HG03520 (cell line): ENCODE results near the gene GPATCH2.
"Not testable (repeated sequence)": the region's sequence is repeated elsewhere in the genome, so short reads cannot be mapped to it uniquely, and the experiment has no call there.

Experiments used
- ATAC-seq: cut with Tn5 transposase; IDR thresholded peaks from one replicate; pipeline ENCODE4 v1.9.1; 2021; ENCODE audit warnings: mild to moderate bottlenecking, moderate library complexity; ENCODE audit not compliant: unreplicated experiment

Gene GPATCH2

DNA sequence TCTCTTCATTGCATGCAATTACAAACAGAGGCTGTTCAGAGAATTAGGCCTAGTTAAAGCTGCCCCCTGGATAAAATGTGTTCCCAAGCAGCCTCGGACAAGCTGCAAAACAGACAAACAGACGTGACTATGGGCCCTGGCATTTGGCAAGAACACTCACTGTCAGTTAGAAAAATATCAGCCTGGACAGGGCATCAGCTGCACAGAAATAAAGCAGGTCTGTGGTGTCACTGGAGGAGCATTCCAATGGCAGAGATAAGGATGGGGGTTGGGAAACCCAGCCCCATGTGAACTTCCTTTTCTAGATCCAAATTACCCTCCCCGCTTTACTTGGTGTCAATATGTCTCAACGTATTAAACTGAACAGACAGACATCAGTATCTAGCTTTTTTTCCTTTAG lies 177.1 kb downstream of the GPATCH2 start:
- ATAC-seq: no peak

DNA sequence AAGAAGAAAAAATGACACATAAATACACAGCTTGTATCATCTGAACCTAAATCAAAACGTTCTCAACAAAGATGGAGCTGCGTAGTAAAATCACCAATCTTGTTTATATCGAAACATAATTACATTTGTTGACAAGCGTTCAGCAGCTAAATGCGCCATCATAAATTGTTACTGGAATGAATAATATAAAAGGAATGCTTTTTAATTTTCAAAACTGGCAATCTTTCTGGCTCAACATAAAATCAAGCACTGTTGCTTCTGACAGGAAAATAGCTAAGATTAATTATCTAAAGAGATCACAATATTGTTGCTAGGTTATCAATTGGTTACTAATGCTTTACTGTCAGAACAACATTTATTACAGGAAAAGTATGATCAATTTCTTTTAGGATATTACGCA lies 181.5 kb downstream of the GPATCH2 start:
- ATAC-seq: no peak

DNA sequence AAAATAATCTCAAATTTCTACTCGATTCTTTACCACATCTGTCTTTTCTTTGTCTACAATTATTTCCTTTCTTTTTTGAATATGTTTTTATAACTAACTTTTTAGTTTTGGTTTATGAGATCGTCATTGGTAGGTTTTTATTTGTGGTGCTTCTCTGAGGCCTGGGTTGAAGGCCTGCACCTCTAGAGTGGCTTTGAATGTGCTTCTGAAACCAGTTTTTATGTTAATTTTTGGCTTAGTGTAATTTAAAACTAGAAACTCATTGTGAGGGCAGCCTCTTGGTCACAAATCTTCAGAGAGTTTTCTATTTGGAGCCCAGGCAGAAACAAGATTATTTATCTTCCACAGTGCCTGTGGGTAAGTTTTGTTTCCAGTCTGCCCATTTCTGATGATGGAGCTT lies 187.0 kb downstream of the GPATCH2 start:
- ATAC-seq: no peak

GRCh38 chr1:217437376-217437775 lies 193.5 kb downstream of the GPATCH2 start:
- ATAC-seq: no peak

- no peak for ATAC-seq
Observed at GRCh38 chr1:217435204-217435603, 195.7 kb downstream of the GPATCH2 start.

GRCh38 chr1:217433664-217434063 lies 197.2 kb downstream of the GPATCH2 start:
- no peak for ATAC-seq

GRCh38 chr1:217432339-217432738 lies 198.6 kb downstream of the GPATCH2 start:
- ATAC-seq: no peak

GRCh38 chr1:217431395-217431794 lies 199.5 kb downstream of the GPATCH2 start:
- ATAC-seq: no peak

GRCh38 chr1:217425422-217425821 lies 205.5 kb downstream of the GPATCH2 start:
- no peak for ATAC-seq

- no peak for ATAC-seq
Observed at GRCh38 chr1:217419194-217419551, 211.7 kb downstream of the GPATCH2 start.

- ATAC-seq: no peak
Observed at GRCh38 chr1:217418269-217419193, 212.4 kb downstream of the GPATCH2 start.

DNA sequence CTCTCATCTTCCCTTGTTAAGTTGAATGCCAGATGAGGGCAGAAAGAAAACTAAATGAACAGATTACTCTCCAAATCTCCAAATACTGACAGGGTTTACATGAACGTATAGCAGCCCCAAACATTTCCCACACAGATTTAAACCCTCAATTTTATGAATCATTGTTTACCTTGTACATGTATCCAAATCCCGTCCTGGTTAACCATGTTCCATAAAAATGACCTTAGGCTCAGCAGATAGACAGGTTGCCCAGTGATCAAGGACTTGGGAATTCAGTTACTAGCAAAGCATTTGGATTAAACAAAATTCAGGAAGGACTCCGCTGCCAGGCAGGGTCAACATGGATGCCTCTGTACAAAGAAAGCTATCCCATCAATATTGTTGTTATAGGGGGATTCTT lies 213.5 kb downstream of the GPATCH2 start:
- ATAC-seq: no peak

DNA sequence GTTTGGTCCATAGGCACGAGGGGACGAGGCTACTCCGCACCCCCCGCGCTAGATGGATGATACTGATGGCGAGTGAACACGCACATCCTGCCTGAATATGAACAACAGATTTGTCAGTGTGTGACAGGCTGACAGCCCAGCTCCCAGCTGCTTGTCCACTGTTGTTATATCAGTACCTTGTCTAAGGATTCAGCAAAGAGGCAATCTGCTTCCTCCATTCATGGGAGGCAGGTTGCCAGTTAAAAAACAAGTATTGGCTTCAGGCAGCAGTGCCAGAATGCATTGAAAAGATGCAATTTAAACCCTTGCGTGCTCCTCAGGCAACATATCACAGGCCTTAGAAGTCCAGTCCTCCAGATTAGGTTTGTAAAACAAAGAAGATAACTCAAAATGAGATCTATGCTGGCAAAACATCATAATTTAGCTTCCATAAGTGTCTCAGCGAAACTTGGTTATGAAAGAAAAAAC lies 223.3 kb downstream of the GPATCH2 start:
- ATAC-seq: no peak

- no peak for ATAC-seq
Observed at GRCh38 chr1:217403026-217403720, 227.7 kb downstream of the GPATCH2 start.

GRCh38 chr1:217402301-217402700 lies 228.6 kb downstream of the GPATCH2 start:
- ATAC-seq: no peak

DNA sequence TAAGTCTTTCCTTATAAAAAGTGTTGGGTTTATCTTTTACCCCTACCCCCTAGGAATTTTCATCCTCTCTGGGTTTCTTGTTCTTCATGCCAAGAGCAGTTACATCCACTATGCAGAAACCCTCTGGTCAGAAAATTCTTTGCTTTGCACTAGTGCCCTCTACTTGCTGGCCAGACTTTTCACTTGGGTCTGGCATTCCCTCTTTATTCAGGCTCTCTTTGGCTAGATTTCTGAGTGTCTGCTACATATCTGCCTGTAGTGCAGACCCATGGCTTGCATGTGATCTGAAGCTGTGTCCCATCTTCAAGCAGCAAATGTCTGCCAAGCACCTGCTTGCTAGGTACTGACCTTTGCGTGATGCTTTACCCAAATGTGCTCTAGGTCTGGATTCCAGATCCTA lies 237.0 kb downstream of the GPATCH2 start:
- no peak for ATAC-seq

DNA sequence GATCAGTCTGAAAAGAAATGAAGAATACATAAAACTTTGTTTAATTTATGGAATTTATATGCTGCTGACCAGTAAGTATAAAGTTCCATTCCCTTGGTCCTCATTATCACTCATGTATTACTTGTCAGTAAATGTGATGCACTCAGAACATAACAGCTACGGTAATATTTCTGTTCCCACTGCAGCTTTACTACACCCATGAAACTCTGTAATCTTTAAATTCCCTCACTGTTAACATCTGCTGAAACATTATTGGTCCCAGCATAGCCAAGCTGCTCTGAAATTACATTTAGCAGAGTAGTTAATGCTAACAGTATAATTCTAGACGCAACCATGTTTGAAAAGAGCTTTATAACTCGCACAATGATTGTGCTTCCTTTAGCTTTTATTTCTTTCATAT lies 238.4 kb downstream of the GPATCH2 start:
- no peak for ATAC-seq

DNA sequence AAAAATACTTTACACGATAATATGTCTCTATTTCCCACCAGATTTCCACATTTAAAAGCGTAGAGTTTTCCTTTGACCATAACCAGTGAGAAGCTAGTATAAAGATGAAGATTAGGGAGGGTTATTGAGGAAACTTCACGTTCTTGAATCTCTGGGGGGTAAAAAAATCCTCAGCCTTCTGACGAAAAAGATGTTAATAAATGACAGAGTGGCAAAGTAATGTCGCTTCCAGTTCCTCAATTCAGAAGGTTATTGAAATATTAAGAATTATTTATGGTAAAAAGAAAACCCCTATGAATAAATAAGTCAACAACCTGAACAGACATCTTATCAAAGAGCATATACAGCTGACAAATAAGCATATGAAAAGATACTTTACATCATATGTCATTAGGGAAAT lies 241.0 kb downstream of the GPATCH2 start:
- no peak for ATAC-seq

DNA sequence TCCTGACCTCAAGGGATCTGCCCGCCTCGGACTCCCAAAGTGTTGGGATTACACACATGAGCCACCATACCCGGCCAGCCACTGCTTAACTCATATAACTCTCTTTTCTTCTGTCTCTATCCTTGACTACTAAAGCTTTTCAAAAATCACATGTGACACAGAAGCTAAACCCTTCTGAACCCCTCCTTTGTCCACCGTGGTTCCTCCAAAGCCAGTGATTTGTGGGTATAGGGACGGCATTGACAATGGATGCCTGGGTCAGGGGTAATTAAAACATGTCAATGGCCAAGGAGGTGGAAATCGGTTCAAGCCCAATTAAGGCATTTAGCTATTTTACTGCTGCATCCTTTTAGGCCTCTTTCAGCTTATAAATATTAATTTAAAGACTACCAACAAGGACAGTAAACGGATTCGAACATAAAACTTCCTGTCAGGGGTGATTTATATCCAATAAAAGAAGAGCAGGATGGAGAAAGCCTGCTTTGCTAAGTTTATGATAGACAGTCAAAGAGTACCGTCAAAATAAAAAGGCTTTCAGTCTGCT lies 242.3 kb downstream of the GPATCH2 start:
- ATAC-seq: no peak

DNA sequence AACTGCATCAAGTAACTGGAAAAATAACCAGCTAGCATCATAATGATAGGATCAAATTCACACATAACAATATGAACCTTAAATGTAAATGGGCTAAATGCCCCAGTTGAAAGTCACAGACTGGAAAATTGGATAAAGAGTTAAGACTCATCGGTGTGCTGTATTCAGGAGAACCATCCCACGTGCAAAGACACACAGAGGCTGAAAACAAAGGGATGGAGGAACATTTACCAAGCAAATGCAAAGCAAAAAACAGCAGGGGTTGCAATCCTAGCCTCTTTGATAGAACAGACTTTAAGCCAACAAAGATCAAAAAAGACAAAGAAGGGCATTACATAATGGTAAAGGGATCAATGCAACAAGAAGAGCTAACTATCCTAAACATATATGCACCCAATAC lies 249.1 kb downstream of the GPATCH2 start:
- not testable (repeated sequence) for ATAC-seq

DNA sequence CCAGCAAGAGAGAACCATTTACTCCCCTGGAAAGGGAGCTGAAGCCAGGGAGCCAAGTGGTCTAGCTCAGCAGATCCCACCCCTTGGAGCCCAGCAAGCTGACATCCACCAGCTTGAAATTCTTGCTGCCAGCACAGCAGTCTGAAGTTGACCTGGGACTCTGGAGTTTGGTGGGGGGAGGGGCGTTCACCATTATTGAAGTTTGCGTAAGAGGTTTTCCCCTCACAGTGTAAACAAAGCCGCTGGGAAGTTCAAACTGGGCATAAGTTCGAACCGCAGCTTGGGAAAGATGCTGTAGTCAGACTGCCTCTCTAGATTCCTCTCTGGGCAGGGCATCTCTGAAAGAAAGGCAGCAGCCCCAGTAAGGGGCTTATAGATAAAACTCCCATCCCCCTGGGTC lies 251.1 kb downstream of the GPATCH2 start:
- not testable (repeated sequence) for ATAC-seq

- ATAC-seq: no peak
Observed at GRCh38 chr1:217379336-217379735, 251.6 kb downstream of the GPATCH2 start.
